ENCODE results near the gene RDH8. TPM values are rescaled to one million over a fixed set of nuclear protein-coding genes. Genes with fewer than 3 reads are reported as not detected.

The RDH8 gene
- total RNA-seq, 1 donor from 2014 or later: not detected

GRCh38 chr19:10010939-10011338 lies 2.3 kb upstream of the RDH8 start:
- TF ChIP-seq, protein P1, sequence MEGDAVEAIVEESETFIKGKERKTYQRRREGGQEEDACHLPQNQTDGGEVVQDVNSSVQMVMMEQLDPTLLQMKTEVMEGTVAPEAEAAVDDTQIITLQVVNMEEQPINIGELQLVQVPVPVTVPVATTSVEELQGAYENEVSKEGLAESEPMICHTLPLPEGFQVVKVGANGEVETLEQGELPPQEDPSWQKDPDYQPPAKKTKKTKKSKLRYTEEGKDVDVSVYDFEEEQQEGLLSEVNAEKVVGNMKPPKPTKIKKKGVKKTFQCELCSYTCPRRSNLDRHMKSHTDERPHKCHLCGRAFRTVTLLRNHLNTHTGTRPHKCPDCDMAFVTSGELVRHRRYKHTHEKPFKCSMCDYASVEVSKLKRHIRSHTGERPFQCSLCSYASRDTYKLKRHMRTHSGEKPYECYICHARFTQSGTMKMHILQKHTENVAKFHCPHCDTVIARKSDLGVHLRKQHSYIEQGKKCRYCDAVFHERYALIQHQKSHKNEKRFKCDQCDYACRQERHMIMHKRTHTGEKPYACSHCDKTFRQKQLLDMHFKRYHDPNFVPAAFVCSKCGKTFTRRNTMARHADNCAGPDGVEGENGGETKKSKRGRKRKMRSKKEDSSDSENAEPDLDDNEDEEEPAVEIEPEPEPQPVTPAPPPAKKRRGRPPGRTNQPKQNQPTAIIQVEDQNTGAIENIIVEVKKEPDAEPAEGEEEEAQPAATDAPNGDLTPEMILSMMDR (IDR thresholded peaks at IDR 0.05; ENCODE audit: unreplicated experiment): no peak
- Mint-ChIP-seq H3K9me3 (ENCODE audit: unreplicated experiment) (no peaks in the 10 kb centered on the region), H3K4me3 (ENCODE audit: unreplicated experiment) (no peak overlapping the region), H3K4me1 (ENCODE audit: unreplicated experiment) (peaks cover 7% of the 10 kb centered on the region), H3K36me3 (ENCODE audit: low read depth, unreplicated experiment) (peaks cover 9% of the 10 kb centered on the region), H3K27ac (ENCODE audit: unreplicated experiment) (no peak overlapping the region), H3K27me3 (ENCODE audit: unreplicated experiment) (peaks cover 30% of the 10 kb centered on the region)
- DNase-seq (ENCODE audit: low spot score): no peak

DNA sequence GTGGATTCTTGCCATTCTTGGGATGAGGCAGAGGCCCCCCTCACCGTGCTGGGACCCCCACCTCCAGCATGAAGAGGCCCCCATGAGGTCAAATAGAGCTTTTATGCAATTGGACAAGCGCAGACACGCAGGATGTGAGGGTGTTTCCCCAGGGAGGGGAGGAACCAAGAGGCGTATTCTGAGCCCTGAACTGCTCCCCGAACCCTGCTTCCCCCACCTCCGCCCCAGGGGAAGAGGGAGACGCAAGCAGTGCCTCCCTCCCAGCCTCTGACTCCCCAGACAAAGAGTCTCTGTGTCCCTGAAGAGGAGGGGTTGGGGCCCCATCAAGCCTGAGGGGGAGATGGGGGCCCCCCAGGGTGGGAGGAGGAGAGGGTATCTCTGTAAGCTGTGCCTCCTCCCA lies 1.3 kb upstream of the RDH8 start:
- H3K27me3 Mint-ChIP-seq (ENCODE audit: unreplicated experiment): peaks cover 29% of the 10 kb centered on the region
- H3K4me1 Mint-ChIP-seq (ENCODE audit: unreplicated experiment): peaks cover 7% of the 10 kb centered on the region
- H3K4me3 Mint-ChIP-seq (ENCODE audit: unreplicated experiment): no peak overlapping the region
- H3K27ac Mint-ChIP-seq (ENCODE audit: unreplicated experiment): no peak overlapping the region
- no peak for DNase-seq (ENCODE audit: low spot score)
- TF ChIP-seq, protein P1 (IDR thresholded peaks at IDR 0.05; ENCODE audit: unreplicated experiment): no peak
- H3K9me3 Mint-ChIP-seq (ENCODE audit: unreplicated experiment): no peaks in the 10 kb centered on the region
- H3K36me3 Mint-ChIP-seq (ENCODE audit: low read depth, unreplicated experiment): peaks cover 9% of the 10 kb centered on the region

- Mint-ChIP-seq H3K4me3 (ENCODE audit: unreplicated experiment) (no peak overlapping the region), H3K9me3 (ENCODE audit: unreplicated experiment) (no peaks in the 10 kb centered on the region), H3K4me1 (ENCODE audit: unreplicated experiment) (peaks cover 4% of the 10 kb centered on the region), H3K27ac (ENCODE audit: unreplicated experiment) (no peak overlapping the region), H3K36me3 (ENCODE audit: low read depth, unreplicated experiment) (peaks cover 9% of the 10 kb centered on the region), H3K27me3 (ENCODE audit: unreplicated experiment) (peaks cover 20% of the 10 kb centered on the region)
- TF ChIP-seq, protein P1 (IDR thresholded peaks at IDR 0.05; ENCODE audit: unreplicated experiment): no peak
- no peak for DNase-seq (ENCODE audit: low spot score)
Measured at GRCh38 chr19:10013834-10014618, 743 bp downstream of the RDH8 start.

DNA sequence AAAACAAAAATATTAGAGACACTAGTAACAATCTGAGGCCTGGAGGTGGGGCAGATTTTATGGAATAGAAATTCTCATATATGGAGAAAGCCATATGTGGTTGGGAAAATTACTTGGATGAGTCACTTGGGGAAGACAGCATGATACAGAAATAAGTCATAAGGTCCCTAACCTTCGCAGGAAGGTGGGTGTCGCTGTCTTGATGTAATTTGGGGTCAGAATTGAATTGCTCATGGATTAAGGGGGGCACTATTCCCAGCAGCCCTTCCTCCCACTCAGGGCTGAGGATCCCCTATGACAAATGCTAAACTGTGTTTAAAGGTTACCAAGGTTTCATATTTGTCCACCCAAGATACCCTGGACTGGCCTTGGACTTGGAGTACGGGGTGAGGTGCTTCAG lies 5.0 kb downstream of the RDH8 start:
- H3K36me3 Mint-ChIP-seq (ENCODE audit: low read depth, unreplicated experiment): no peaks in the 10 kb centered on the region
- H3K27ac Mint-ChIP-seq (ENCODE audit: unreplicated experiment): no peak overlapping the region
- DNase-seq (ENCODE audit: low spot score): no peak
- TF ChIP-seq, protein P1 (IDR thresholded peaks at IDR 0.05; ENCODE audit: unreplicated experiment): no peak
- H3K4me3 Mint-ChIP-seq (ENCODE audit: unreplicated experiment): no peak overlapping the region
- H3K27me3 Mint-ChIP-seq (ENCODE audit: unreplicated experiment): peaks cover 4% of the 10 kb centered on the region
- no peaks in the 10 kb centered on the region for H3K9me3 Mint-ChIP-seq (ENCODE audit: unreplicated experiment)
- H3K4me1 Mint-ChIP-seq (ENCODE audit: unreplicated experiment): peaks cover 4% of the 10 kb centered on the region

- Mint-ChIP-seq H3K9me3 (ENCODE audit: unreplicated experiment) (no peaks in the 10 kb centered on the region), H3K4me1 (ENCODE audit: unreplicated experiment) (peaks cover 4% of the 10 kb centered on the region), H3K27me3 (ENCODE audit: unreplicated experiment) (peaks cover 2% of the 10 kb centered on the region), H3K36me3 (ENCODE audit: low read depth, unreplicated experiment) (no peaks in the 10 kb centered on the region), H3K27ac (ENCODE audit: unreplicated experiment) (no peak overlapping the region), H3K4me3 (ENCODE audit: unreplicated experiment) (no peak overlapping the region)
- TF ChIP-seq, protein P1 (IDR thresholded peaks at IDR 0.05; ENCODE audit: unreplicated experiment): no peak
- no peak for DNase-seq (ENCODE audit: low spot score)
Measured at GRCh38 chr19:10018786-10019185, 5.5 kb downstream of the RDH8 start.
